Stimulated activated CD4-positive, alpha-beta T cell treated with anti-CD3 and anti-CD28 coated beads, Interleukin-15, amount 100 ng/mL, for 48 hours (primary cell): Measurements from ENCODE around the gene BNIP5.

Experiments used
- DNase-seq, 2 donors: peaks; one replicate each; pipeline ENCODE4 v3.0.0-alpha.2; 2020; ENCODE audit warnings: low read depth in 2 of 2

Gene BNIP5

GRCh38 chr6:36296240-36296639 is 40.4 kb downstream of the BNIP5 start:
- DNase-seq, result no peak

GRCh38 chr6:36292170-36292569 is 44.5 kb downstream of the BNIP5 start:
- DNase-seq, result no peak

- DNase-seq, result no peak
These were observed 45.7 kb downstream of the BNIP5 start for GRCh38 chr6:36290668-36291620.

GRCh38 chr6:36289281-36289878 is 47.3 kb downstream of the BNIP5 start:
- DNase-seq, result no peak

- no peak for DNase-seq
These were observed 49.8 kb downstream of the BNIP5 start for GRCh38 chr6:36286858-36287257.

- no peak for DNase-seq
These were observed 50.9 kb downstream of the BNIP5 start for GRCh38 chr6:36285797-36286196.

GRCh38 chr6:36285187-36285671 is 51.5 kb downstream of the BNIP5 start:
- DNase-seq, result no peak

- DNase-seq, result no peak
These were observed 52.3 kb downstream of the BNIP5 start for GRCh38 chr6:36284359-36284758.

GRCh38 chr6:36283608-36284007 is 53.1 kb downstream of the BNIP5 start:
- DNase-seq, result no peak

- no peak for DNase-seq
These were observed 55.7 kb downstream of the BNIP5 start for GRCh38 chr6:36280983-36281382.

- no peak for DNase-seq
These were observed 56.2 kb downstream of the BNIP5 start for GRCh38 chr6:36280467-36280866.

- no peak for DNase-seq
These were observed 58.7 kb downstream of the BNIP5 start for GRCh38 chr6:36277946-36278470.

- no peak for DNase-seq
These were observed 59.8 kb downstream of the BNIP5 start for GRCh38 chr6:36276581-36277536.

GRCh38 chr6:36273802-36274514 is 62.7 kb downstream of the BNIP5 start:
- no peak for DNase-seq

- no peak for DNase-seq
These were observed 63.6 kb downstream of the BNIP5 start for GRCh38 chr6:36273067-36273466.

GRCh38 chr6:36272234-36272633 is 64.5 kb downstream of the BNIP5 start:
- DNase-seq, result no peak

- no peak for DNase-seq
These were observed 66.6 kb downstream of the BNIP5 start, which contains the start of gene PNPLA1 for GRCh38 chr6:36269834-36270705. PNPLA1 (plus strand) TSS chr6:36270060; CDS start chr6:36270460, 400 bp downstream.

GRCh38 chr6:36268478-36269275 is 68.0 kb downstream of the BNIP5 start:
- no peak for DNase-seq
